GM18951 (cell line): ENCODE data around the gene FYN.

Source experiments
- POLR2A ChIP-seq: IDR thresholded peaks from 4 replicates; pipeline ENCODE4 v1.6.1; 2011; ENCODE audit warnings: mild to moderate bottlenecking; ENCODE audit not compliant: insufficient read length, insufficient read depth; ENCODE audit errors: extremely low read depth
- in situ Hi-C: fragments of 300-500 bp; cut with MboI; formaldehyde crosslinking; loops from one replicate; pipeline ENCODE4 v1.12.0; 2022; ENCODE audit warnings: low sequenced_read_pairs, mixed read lengths, inconsistent platforms; ENCODE audit not compliant: unreplicated experiment

The FYN gene

GRCh38 chr6:111624401-111625098 lies 248.7 kb downstream of the FYN start:
- in situ Hi-C loops, result no loop called here
- TF ChIP-seq POLR2A, result no peak

- in situ Hi-C loops, result no loop called here
- TF ChIP-seq POLR2A, result no peak
Measured at GRCh38 chr6:111623046-111623718, 250.1 kb downstream of the FYN start.

GRCh38 chr6:111620169-111620568 lies 253.1 kb downstream of the FYN start:
- in situ Hi-C loops, result no loop called here
- TF ChIP-seq POLR2A, result no peak

- no peak for TF ChIP-seq POLR2A
- in situ Hi-C loops, result no loop called here
Measured at GRCh38 chr6:111618407-111618806, 254.8 kb downstream of the FYN start.

- no peak for TF ChIP-seq POLR2A
- in situ Hi-C loops, result no loop called here
Measured at GRCh38 chr6:111617149-111617548, 256.1 kb downstream of the FYN start.

- no peak for TF ChIP-seq POLR2A
- in situ Hi-C loops, result no loop called here
Measured at GRCh38 chr6:111615916-111616612, 257.2 kb downstream of the FYN start.

GRCh38 chr6:111614833-111615582 lies 258.2 kb downstream of the FYN start:
- in situ Hi-C loops, result no loop called here
- TF ChIP-seq POLR2A, result no peak

GRCh38 chr6:111612379-111612778 lies 260.9 kb downstream of the FYN start:
- in situ Hi-C loops, result no loop called here
- no peak for TF ChIP-seq POLR2A

GRCh38 chr6:111610548-111611172 lies 262.6 kb downstream of the FYN start:
- in situ Hi-C loops, result no loop called here
- no peak for TF ChIP-seq POLR2A
